ENCODE results near the gene SLC24A3.
"Not testable (repeated sequence)": the region's sequence is repeated elsewhere in the genome, so short reads cannot be mapped to it uniquely, and the experiment has no call there.

The SLC24A3 gene

DNA sequence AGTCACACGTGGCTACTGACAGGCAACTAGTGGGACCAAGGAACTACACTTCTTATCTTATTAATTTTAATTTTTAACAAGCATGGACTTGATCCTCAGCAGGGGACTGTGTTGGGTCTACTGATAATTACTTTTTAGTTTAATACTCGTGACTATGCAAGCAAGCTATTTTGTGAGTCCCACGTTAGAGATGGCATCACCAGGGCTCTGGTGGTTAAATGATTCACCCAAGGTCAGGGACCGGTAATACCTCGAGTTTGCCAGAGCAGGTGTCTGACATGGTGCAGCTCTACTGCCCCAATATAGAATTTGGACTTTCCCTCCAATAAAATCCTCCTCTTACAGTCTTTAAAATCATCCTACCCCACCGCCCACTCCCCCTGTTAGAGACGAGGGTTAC is 447.0 kb downstream of the SLC24A3 start:
- no peak for DNase-seq

DNA sequence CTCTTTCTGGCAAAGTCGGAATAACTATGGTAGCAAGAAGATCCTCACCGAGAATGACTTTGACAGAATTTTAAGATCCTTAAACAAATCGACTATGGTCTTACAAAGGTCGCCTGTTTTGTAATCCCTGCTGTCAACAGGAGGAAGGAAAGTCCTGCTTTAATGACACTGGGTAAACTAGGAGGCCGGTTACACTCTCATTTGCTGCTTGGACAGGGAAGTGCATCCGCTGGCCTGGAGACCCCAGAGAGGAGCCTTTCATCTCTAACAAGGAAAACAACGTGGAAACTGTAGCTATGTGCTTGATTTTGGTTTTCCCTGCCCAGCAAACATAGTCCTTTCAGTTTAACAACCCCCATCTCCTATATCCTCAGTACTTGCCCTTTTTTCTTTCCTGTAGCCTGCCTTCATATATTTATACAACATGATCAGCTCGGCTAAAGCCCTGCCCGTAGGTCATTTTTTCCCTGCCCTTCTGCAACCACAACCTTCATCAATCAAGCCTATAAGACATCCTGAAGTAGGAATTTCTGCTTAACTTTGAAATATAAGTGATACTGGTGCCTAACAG is 448.5 kb downstream of the SLC24A3 start:
- DNase-seq: no peak

DNA sequence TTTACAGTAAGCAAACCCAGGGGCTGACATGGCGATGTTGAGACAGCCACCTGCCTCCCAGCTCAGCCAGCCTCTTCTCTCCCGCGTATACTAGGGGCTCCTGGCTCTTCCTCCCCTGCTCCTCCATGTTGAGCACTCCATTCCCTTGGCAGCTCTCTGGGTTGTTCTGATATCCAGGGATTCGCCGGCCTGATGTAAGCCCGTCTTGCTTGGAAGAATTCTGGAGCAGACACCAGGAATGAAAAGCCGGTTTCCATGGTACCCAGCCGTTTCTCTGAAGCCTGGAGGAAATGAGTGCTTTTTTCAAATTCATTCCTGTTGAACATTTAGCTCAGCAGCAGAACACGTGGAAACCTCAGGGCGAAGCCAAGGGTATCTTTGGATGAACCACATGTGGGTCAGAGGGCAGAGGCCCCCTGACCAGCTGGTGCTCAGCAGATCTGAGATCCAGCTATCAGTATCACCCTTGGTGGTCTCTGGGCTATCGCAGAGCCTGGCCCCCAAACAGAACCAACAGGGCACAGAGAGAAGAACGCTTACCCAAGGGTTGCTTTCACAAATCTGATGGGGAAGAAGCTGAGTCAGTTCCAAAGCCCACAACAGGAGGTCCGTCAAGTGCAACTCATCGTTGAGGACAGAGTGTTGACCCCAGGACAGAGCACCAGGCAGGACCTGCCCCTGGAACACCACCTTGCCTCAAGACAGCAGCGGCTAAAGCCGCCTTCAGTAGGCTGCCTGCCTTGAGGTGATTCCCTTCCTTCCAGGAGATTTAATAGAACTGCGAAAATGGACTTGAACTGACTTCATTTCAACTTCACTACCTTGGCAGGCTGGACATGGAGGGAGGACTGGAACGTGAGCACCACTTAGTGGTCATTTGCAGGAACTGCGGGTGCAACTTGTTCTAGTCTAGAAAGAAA is 449.5 kb downstream of the SLC24A3 start:
- peak; percentile 49 for DNase-seq

DNA sequence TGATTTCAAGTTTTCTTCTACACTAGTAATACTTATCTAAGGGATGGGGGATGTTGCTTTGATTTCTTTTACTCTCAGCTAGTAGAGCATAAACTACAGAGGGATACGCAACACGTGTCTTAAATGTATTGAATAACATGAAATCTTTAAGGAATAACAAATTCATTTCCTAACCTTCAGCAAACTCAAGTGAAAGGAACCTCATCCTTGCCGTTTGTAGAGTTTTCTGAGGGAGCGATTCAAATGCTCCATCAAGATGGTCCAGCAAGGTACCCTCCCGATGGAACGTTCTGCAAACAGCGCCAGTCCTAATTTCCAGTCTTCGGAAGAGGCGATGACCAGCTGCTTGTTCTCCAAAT is 450.2 kb downstream of the SLC24A3 start:
- DNase-seq: no peak

DNA sequence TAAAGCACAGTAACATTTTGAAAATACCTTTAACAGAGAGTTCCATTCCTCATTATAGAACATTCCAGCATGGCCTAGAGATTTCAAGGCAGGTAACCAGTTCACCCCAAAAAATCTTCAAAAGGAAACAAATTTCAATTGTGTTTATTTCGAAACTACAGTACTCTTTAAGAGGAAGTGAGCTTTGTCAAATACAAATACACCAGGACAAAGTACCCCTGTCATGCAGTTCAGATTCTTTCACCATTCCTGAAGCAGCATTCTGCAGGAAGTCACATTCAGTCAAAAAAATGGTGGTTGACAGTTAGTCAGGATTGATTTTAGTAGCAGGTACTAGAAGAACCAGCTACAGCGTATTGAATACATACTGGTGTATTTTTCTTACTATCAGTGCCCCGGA is 456.0 kb downstream of the SLC24A3 start:
- DNase-seq: no peak

DNA sequence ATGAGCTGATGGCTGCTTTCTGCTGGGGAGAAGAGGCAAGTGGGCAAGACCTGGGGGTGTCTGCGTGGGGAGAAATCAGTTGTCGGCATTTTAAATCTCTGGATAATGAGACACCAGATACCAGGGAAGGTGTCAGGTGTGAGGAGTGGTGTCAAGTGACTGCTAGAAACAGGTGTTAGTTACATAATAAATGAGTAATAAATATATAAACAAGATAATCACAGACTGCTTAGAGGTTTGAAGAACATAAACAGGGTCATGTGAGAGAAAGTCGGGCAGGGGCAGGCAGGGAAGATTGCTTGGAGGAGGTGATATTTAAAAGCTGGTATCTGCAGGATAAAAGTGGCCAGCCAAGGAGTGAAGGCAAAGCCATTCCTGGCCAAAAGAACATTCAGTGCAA is 458.4 kb downstream of the SLC24A3 start:
- no peak for DNase-seq

DNA sequence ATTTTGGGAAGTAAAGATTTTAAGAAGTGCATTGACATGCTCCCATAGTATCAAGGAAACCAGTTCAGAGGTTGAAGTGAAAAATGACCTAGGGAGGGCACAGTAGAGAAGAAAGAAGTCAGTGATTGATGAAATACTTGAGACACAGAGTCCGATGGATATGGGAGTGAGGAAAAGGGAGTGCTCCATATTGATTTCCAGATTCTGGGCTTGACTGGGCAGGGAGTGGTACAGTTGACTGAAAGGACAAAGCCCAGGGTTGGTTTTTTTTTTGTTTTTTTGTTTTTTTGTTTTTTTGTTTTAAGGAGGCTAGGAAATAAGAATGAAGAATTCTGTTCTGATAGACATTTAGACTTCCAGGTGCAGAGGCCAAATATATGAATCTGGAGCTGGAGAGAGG is 458.9 kb downstream of the SLC24A3 start:
- DNase-seq: no peak

DNA sequence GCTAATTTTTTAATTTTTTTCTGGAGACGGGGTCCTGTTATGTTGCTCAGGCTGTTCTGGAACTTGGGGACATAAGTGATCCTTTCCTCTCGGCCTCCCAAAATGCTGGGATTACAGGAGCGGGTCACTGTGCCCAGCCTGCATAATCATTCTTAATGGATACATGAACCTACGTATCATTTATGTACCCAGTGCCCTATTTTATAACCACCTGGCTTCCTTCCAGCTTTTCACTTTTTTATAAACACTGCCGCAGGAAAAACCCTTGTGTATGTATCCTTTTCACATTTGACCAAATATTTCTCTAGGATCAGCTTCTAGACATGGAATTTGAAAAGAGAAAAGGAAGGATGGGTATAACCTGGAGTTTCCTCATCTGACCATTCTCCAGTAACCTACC is 460.1 kb downstream of the SLC24A3 start:
- no peak for DNase-seq

DNA sequence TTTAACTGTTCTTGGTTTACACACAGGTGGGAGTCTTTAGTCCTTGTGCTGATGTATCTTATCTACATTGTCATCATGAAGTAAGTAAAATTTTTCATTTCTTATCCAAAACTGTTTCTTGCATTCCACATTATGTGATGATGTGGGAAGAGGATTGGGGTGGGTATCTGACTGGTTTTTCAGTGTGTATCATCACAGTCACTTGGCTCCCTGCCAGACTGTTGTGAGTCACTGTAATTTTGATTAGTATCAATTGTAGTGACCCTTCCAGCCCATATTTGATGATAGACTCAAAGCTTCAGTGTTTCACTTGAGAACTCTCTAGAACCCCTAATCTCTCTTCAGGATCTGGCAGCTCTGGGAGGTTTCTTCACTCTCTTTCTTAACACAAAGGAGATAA is 461.1 kb downstream of the SLC24A3 start:
- no peak for DNase-seq

DNA sequence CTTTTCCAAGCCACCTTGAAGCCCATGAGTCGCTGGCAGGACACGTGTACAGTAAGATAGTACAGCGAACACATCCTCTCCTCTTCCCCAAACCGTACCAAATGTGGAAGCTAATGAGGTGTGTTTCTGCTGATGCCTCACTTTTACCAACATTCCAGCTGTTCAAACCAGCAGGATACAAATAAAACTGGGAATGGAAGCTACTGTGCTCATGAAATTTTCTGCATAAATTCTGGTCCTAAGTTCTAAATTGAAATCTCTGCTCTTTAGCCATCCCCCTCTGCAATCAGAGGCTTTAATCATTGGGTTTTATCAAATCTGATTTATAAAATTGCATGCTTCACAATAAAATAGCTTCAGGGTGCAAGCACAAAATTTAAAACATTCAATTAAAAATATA is 463.8 kb downstream of the SLC24A3 start:
- no peak for DNase-seq

DNA sequence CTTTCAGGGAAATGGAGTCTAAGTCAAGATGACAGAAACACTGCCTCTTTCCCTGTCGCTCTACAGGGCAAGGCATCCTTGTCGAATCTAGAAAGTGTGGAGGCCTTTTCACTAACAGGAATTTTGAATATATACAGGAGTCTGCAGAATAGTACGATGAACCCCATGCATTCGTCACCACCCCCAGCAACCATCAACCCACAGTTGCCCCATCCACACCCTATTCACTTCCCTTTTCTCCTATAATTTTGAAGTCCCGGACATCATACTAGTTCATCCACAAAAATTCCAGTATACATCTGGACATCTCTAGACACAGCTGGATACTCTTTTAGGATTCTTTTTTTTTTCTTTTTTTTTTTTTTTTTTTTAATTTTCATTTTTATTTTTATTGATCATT is 464.9 kb downstream of the SLC24A3 start:
- DNase-seq: no peak

DNA sequence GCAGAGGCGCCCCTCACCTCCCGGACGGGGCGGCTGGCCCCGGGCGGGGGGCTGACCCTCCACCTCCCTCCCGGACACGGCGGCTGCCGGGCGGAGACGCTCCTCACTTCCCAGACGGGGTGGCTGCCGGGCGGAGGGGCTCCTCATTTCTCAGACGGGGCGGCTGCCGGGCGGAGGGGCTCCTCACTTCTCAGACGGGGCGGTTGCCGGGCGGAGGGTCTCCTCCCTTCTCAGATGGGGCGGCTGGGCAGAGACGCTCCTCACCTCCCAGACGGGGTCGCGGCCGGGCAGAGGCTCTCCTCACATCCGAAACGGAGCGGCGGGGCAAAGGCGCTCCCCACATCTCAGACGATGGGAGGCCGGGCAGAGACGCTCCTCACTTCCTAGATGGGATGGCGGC is 466.1 kb downstream of the SLC24A3 start:
- DNase-seq: not testable (repeated sequence)

DNA sequence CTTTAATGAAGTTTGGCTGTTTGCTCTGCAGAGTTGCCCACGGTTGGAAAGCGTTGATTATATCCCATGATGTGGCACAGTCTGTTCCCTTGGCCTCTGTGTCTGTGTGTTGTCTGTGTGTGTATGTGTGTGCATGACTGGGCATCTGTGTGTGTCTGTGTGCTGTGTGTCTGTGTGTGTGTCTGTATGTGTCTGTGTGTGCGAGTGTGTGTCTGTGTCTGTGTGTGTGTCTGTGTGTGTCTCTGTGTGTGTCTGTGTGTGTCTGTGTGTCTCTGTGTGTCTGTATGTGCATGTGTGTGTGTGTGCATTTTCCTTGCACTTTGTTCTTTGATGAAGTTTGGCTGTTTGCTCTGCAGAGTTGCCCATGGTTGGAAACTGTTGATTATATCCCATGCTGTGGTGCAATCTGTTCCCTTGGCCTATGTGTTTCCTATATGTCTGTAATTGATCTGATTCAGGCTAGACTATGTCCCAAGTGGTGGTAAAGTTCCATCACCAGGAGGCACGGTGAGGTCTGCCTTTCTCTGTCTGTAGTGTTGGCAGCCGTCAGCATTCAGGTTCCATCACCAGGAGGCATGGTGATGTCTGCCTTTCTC is 467.6 kb downstream of the SLC24A3 start:
- DNase-seq: peak; percentile 51

DNA sequence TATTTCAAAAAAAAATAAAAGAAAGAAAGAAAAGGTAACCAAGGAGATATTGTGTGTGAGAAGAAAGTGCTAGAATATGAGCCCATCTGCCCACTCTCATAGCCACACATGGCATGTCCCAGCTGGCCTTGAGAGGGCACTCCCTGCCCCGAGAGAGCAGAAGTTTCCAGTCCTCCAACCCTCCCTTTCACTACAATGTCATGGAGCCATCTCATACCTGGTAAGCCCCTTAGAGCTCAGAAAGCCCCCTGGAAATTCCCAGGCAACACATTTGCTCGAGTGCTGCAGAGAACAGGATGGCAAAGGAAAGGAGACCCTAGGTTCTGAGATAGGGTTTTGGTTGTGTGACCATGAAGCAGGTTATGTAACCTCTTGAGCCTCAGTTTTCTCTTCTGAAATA is 469.8 kb downstream of the SLC24A3 start:
- DNase-seq: no peak

DNA sequence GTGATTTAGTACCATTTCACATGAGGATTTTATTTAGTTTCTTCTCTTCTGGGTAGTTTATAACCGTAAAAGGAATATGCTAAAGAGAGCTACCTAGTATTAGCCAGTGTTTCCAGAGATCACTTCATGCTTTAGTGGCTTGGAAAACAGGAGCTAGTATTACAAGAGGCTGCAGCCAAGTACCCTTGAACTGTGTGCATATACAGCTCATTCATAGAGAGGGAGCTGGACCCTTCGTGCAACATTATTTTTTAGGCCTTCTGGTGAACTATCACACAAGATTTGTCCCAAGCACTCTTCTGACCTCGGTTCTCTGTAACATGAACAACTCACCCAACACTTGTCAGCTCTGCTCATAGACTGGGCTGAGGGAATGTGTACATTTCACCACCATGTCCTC is 470.7 kb downstream of the SLC24A3 start:
- DNase-seq: no peak

DNA sequence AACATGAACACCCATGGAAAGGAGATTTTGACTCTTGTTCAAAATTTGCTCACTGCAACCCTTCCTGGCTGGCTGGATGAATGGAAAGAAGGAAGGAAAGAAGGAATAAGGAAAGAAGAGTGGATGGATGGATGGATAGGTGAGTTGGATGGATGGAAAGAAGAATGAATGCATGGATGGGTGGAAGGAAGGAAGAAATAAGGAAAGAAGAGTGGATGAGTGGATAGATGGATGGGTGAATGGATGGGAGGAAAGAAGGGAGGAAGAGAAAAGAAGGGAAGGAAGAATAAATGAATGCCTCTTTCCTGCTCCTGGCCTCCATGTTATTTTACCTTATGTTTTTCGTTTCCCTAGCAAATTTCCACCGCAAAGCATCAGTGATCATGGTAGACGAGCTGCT is 471.4 kb downstream of the SLC24A3 start:
- DNase-seq: no peak

DNA sequence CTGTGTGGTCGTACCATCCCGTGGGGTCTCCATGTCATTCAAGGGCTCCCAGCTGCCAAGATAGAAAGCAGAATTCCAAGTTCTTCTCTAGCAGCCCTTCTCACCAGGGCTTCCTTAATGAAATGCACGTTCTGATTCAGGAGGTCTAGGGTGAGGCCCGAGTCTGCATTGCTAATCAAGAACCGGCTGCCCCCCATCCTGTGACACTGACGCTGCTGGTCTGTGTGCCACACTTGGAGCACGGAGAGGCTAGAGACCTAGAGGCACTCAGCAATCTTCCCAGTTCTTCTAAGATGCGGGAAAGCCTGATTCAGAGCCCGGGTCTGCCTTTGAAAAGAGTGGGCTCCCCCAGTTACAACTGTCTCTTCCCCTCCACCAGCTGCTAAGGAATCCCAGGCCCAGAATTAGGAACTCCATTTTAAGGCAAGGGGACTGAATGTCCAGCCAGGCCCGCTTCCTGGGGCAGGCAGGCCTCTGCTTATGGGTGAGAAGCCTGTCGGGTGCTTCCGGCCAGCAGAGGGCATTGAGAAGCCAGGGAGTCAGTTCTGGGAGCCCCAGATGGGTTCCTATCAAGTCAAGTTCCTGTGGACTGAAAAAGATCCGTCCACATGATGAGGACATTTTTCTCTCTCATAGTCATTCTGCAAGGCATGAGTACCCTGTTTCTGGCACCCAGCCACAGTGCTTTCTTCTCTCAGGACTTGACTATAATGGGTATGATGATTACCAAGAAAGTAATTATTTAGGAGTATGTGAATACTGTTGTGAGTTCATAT is 475.8 kb downstream of the SLC24A3 start:
- peak; percentile 62 for DNase-seq

DNA sequence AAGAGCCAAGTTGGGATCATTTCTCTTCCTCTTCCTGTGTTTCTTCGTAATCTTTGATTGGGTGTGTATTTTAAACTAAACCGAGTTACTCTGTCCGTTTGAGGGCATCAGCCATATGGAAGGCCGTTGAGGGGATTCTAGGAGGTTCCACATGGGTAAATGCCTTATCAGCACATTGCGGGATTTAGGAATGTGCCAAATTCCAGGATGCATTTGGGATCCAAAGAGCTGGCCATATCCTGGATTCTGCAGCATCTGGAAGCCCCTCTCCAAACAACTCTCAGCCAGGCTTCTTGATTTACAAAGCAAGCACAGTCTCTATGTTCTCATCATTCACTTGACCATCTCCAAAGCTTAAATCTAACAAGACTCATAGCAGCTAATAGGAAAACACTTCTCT is 478.0 kb downstream of the SLC24A3 start:
- DNase-seq: no peak

DNA sequence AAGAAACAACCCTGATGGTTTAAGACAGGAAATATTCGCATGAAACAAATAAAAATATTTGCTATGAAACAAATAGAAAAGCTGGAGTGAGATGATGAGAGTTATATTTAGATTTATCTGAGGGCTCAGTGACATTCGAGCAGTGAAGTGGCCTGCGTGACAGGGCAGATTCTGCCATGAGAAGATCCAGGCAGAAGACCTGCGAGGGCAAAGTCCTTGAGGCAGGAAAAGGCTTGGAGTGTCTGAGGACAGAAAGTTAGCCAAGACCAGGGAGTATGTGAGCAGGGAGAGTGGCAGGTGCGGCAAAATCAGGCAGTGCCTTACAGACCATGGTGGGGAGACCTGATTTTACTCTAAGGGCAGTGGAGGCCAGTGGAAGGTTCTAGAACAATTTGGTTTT is 478.7 kb downstream of the SLC24A3 start:
- no peak for DNase-seq

DNA sequence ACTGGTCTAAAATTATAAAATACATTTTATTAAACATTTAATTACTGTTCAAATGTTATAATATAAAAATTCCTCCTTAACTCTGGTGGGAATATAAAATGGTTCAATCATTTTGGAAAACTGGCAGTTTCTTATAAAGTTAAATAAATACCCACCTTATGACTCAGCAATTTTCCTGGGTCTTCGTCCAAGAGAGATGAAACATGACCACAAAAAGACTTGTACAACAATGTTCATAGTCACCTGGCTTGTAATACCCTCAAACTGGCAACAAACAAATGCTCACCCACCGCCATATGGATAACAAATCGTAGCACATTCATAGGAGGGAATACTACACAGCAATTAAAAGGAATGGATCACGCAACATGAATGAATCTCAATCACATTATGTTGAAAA is 479.7 kb downstream of the SLC24A3 start:
- no peak for DNase-seq

DNA sequence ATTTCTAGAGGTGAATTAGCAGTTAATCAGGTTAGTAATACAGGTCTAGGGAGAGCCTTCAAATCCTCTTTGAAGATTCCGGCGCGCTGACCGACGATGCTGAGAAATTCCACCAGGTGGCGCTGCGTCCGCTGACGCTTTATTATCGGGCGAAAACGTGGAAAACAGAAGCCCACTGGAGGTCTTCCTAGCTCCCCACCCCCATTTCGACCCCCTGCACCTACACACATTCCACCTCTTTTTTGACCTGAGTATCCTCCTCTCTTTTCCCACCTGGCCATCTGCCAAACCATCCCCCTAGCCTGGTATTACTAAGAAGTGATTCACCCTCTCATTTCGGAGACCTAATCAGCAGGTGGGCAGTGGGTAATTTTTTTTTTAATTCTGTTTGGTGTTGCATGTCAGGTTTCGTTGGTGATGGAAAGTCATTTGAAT is 480.3 kb downstream of the SLC24A3 start:
- peak; percentile 35 for DNase-seq

DNA sequence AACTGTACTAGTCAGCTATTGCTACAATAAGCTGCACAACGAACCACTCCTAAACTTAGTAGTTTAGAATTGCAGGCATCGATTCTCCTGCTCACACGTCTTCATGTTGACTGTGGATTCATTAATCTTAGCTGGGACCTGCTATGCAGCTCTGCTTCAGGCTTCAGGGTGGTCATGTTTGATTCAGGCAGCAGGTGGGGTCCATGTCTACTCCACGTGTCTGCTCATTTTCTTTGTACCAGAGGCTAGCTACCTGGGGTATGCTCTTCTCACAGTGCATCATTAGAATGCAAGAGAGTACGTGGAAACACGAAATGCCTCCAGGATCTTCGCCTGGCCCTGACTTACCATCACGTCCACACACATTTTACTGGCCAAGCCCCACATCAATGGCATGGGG is 481.1 kb downstream of the SLC24A3 start:
- DNase-seq: no peak

DNA sequence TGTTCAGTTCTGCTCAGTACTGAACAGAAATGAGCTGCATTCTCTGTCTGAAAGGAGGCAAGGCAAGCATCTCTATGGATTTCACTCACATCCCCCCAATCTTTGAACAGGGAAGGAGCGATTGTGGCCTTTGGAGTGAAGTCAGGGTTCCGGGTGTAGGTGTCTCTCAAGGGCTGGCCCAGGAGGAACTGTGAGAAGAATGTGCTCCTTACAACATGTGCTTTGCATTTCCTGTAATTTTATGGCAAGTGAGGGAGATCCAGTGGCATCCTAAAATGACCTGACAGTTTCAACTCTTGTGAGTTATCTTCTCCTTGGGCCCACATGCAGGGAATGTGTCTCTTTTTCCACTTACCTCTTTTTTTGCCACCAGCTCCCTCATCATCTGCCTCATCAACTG is 482.6 kb downstream of the SLC24A3 start:
- no peak for DNase-seq

DNA sequence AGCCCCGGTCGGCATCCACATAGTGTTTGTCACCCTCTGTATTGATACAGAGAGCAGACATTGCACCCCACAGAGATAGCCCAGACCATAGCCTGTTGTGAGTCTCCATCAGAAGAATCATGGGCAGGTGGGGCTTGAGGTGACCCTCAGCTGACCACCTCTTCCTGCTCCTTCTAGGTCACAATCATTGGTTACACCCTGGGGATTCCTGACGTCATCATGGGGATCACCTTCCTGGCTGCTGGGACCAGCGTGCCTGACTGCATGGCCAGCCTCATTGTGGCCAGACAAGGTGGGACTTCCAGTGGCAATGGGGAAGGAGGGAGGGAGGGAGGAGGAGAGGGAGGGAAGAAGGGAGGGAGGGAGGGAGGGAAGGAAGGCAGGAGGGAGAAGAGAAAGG is 484.2 kb downstream of the SLC24A3 start:
- DNase-seq: no peak
